Embryonic facial prominence (tissue), 1 donor: ENCODE measurements around the gene MUSK.

Source experiments
- DNase-seq: peaks from one replicate; pipeline ENCODE4 v3.0.0-alpha.2; 2016; ENCODE audit errors: extremely low spot score

Gene MUSK

GRCh38 chr9:110668570-110669167 is at the start of gene MUSK:
TSS of gene MUSK (plus strand) at chr9:110668791. CDS start at chr9:110668905, 114 bp downstream.
- no peak for DNase-seq

- no peak for DNase-seq
Observed at GRCh38 chr9:110619831-110620230, 48.8 kb upstream of the MUSK start.

- no peak for DNase-seq
Observed at GRCh38 chr9:110620726-110621125, 47.9 kb upstream of the MUSK start.

GRCh38 chr9:110622368-110622767 is 46.2 kb upstream of the MUSK start:
- DNase-seq, result no peak

GRCh38 chr9:110623462-110624025 is 45.0 kb upstream of the MUSK start:
- DNase-seq, result peak; percentile 45

GRCh38 chr9:110626101-110626829 is 42.3 kb upstream of the MUSK start:
- DNase-seq, result no peak

- DNase-seq, result no peak
Observed at GRCh38 chr9:110635589-110635988, 33.0 kb upstream of the MUSK start.

GRCh38 chr9:110638381-110638954 is 30.1 kb upstream of the MUSK start:
- no peak for DNase-seq

GRCh38 chr9:110640736-110641135 is 27.9 kb upstream of the MUSK start:
- DNase-seq, result no peak

GRCh38 chr9:110641293-110641692 is 27.3 kb upstream of the MUSK start:
- no peak for DNase-seq

- no peak for DNase-seq
Observed at GRCh38 chr9:110648696-110649095, 19.9 kb upstream of the MUSK start.

- no peak for DNase-seq
Observed at GRCh38 chr9:110650261-110650660, 18.3 kb upstream of the MUSK start.

GRCh38 chr9:110650991-110651411 is 17.6 kb upstream of the MUSK start:
- DNase-seq, result peak; percentile 82

GRCh38 chr9:110655754-110656641 is 12.6 kb upstream of the MUSK start:
- DNase-seq, result no peak

- DNase-seq, result no peak
Observed at GRCh38 chr9:110659891-110660541, 8.6 kb upstream of the MUSK start.

GRCh38 chr9:110669433-110669832 is 842 bp downstream of the MUSK start:
- no peak for DNase-seq

GRCh38 chr9:110671849-110672248 is 3.3 kb downstream of the MUSK start:
- no peak for DNase-seq

GRCh38 chr9:110672873-110673510 is 4.4 kb downstream of the MUSK start:
- DNase-seq, result no peak

GRCh38 chr9:110687497-110687896 is 18.9 kb downstream of the MUSK start:
- no peak for DNase-seq

- no peak for DNase-seq
Observed at GRCh38 chr9:110688329-110688728, 19.7 kb downstream of the MUSK start.
